LNCaP clone FGC (cell line): ENCODE data around the gene SDF4.

Experiments
- DNase-seq: peaks from one replicate; pipeline ENCODE4 v3.0.0-alpha.2; 2011; ENCODE audit warnings: low read depth
- H3K4me3 ChIP-seq: 2 replicates; pipeline ENCODE4 v1.5.1; 2011; ENCODE audit warnings: mild to moderate bottlenecking, low read depth, low read length, control low read depth
- CTCF ChIP-seq: IDR thresholded peaks from 2 replicates; pipeline ENCODE4 v1.5.1; 2012; ENCODE audit warnings: mild to moderate bottlenecking; ENCODE audit not compliant: control insufficient read depth, insufficient read depth; ENCODE audit errors: extremely low read depth

Gene SDF4

GRCh38 chr1:1200876-1201810, 30.7 kb downstream of the SDF4 start:
- no peak overlapping the region for H3K4me3 ChIP-seq
- TF ChIP-seq CTCF = no peak
- no peak for DNase-seq

GRCh38 chr1:1199961-1200875, 31.6 kb downstream of the SDF4 start:
- DNase-seq = no peak
- H3K4me3 ChIP-seq = no peak overlapping the region
- no peak for TF ChIP-seq CTCF

GRCh38 chr1:1199141-1199960, 32.5 kb downstream of the SDF4 start:
- TF ChIP-seq CTCF = no peak

GRCh38 chr1:1198423-1199140, 33.2 kb downstream of the SDF4 start:
- no peak for TF ChIP-seq CTCF
- no peak for DNase-seq

More at GRCh38 chr1:1199141-1199960, 32.5 kb downstream of the SDF4 start:
- H3K4me3 ChIP-seq = no peak overlapping the region
- DNase-seq = no peak

DNA sequence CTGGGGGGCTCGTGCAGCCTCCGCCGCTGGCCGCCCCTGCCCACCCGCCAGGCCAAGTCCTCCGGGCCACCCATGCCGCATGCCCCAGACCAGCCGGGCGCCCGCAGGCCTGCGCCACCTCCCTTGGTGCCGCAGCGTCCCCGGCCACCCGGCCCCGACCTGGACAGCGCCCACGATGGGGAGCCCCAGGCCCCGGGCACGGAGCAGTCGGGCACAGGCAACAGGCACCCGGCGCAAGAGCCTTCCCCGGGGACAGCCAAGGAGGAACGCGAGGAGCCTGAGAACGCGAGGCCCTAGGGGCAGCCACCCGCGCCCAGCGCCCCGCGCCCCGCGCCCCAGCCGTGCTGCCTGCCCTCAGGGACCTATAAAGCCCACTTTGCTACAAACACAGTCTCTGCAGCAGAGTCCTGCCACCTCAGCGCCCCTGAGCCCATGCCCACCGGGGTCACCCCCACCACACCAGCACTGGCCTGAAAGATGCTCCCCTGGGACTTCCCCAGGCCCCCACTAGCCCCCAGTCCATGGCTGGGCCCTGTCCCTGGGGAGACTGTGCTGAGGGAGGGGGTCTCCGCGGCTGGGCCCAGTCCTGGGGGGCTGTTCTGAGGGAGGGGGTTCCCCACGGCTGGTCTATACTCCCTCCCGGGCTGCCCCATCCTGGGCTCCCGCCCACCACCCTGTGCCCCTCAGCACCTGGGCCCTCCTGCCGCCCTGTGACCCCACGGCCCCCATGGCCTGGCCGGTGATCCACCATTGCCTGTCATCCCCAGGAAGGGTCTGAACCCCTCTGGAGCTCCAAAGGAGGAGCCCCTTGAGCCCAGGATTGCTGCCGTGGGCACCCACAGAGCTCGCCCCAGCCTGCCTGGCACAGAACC, 34.0 kb downstream of the SDF4 start:
- H3K4me3 ChIP-seq = no peak overlapping the region
- no peak for DNase-seq
- TF ChIP-seq CTCF = no peak

More at GRCh38 chr1:1198423-1199140, 33.2 kb downstream of the SDF4 start:
- no peak overlapping the region for H3K4me3 ChIP-seq
